GM12874 (cell line): Measurements from ENCODE around the gene SEMA5A.

Source experiments
- CTCF ChIP-seq: IDR thresholded peaks from 2 replicates; pipeline ENCODE4 v1.5.1; 2011; ENCODE audit warnings: low read depth, mild to moderate bottlenecking, control low read depth, low read length, moderate library complexity; ENCODE audit not compliant: insufficient read depth

Gene SEMA5A

GRCh38 chr5:9545992-9546851 lies at the start of gene SEMA5A:
SEMA5A (minus strand) TSS chr5:9546075; CDS start chr5:9379946, 166,129 bp downstream.
- no peak for TF ChIP-seq CTCF

GRCh38 chr5:9594913-9595312 lies 49.0 kb upstream of the SEMA5A start:
- TF ChIP-seq CTCF: no peak

- TF ChIP-seq CTCF: no peak
Observed at GRCh38 chr5:9589049-9589835, 43.4 kb upstream of the SEMA5A start.

- TF ChIP-seq CTCF: no peak
Observed at GRCh38 chr5:9588254-9588653, 42.4 kb upstream of the SEMA5A start.

- TF ChIP-seq CTCF: no peak
Observed at GRCh38 chr5:9587135-9587534, 41.3 kb upstream of the SEMA5A start.

GRCh38 chr5:9582406-9582805 lies 36.5 kb upstream of the SEMA5A start:
- TF ChIP-seq CTCF: no peak

GRCh38 chr5:9573796-9574195 lies 27.9 kb upstream of the SEMA5A start:
- no peak for TF ChIP-seq CTCF
